Dendritic cell treated with granulocyte-macrophage colony-stimulating factor and Interleukin-4, amounts not matched to agents 40 ng/mL and 50 ng/mL, for 4 days (primary cell): ENCODE measurements around the gene OR51F2.
"Not testable (repeated sequence)": the region's sequence is repeated elsewhere in the genome, so short reads cannot be mapped to it uniquely, and the experiment has no call there.

Experiments
- H3K27ac Mint-ChIP-seq: one replicate; pipeline ENCODE4 v1.8.0; 2022; ENCODE audit warnings: mild to moderate bottlenecking, mixed read lengths
- H3K27me3 Mint-ChIP-seq: one replicate; pipeline ENCODE4 v1.8.0; 2022; ENCODE audit warnings: mild to moderate bottlenecking, mixed read lengths
- H3K36me3 Mint-ChIP-seq: one replicate; pipeline ENCODE4 v1.8.0; 2022; ENCODE audit warnings: low read depth, mixed read lengths
- H3K4me1 Mint-ChIP-seq: one replicate; pipeline ENCODE4 v1.8.0; 2022; ENCODE audit warnings: low read depth, mixed read lengths
- H3K4me3 Mint-ChIP-seq: one replicate; pipeline ENCODE4 v1.8.0; 2022; ENCODE audit warnings: mild to moderate bottlenecking, moderate library complexity, mixed read lengths
- H3K9me3 Mint-ChIP-seq: one replicate; pipeline ENCODE4 v1.8.0; 2022; ENCODE audit warnings: mixed read lengths
- intact Hi-C: fragments of 100-400 bp; cut with micrococcal nuclease; formaldehyde crosslinking; loops from one replicate; pipeline ENCODE4 v1.15.0; 2022

Gene OR51F2, protein sequence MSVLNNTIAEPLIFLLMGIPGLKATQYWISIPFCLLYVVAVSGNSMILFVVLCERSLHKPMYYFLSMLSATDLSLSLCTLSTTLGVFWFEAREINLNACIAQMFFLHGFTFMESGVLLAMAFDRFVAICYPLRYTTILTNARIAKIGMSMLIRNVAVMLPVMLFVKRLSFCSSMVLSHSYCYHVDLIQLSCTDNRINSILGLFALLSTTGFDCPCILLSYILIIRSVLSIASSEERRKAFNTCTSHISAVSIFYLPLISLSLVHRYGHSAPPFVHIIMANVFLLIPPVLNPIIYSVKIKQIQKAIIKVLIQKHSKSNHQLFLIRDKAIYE

GRCh38 chr11:4821021-4821420, at the start of gene OR51F2:
TSS of gene OR51F2 (plus strand) at chr11:4821321. CDS start at chr11:4821422, 101 bp downstream.
- intact Hi-C loops, result no loop called here
- Mint-ChIP-seq H3K4me1 (no peaks in the 10 kb centered on the region), H3K27me3 (no peaks in the 10 kb centered on the region), H3K9me3 (no peaks in the 10 kb centered on the region), H3K27ac (no peak within 1 kb of the TSS), H3K36me3 (no peaks in the 10 kb centered on the region), H3K4me3 (no peak within 1 kb of the TSS)

DNA sequence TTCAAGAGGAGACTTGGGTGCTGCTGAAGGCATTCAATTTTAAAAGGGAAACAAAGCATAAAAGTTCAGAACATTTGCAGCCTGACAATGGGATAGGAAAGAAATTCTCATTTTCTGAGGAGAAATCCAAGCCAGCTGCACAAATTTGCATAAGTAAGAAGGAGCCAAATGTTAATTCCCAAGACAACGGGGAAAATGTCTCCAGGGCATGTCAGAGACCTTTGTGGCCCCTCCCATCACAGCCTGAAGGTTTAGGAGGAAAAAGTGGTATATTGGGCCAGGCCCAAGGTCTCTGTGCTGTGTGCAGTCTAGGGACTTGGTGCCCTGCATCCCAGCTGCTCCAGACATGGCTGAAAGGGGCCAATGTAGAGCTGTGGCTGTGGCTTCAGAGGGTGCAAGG, 38.7 kb upstream of the OR51F2 start:
- Mint-ChIP-seq H3K9me3 (peaks cover 27% of the 10 kb centered on the region), H3K27me3 (no peaks in the 10 kb centered on the region), H3K4me3 (no peak overlapping the region), H3K4me1 (no peaks in the 10 kb centered on the region), H3K27ac (no peak overlapping the region), H3K36me3 (no peaks in the 10 kb centered on the region)
- intact Hi-C loops, result no loop called here

- Mint-ChIP-seq H3K27ac (no peak overlapping the region), H3K36me3 (no peaks in the 10 kb centered on the region), H3K4me1 (no peaks in the 10 kb centered on the region), H3K9me3 (no peaks in the 10 kb centered on the region), H3K27me3 (no peaks in the 10 kb centered on the region), H3K4me3 (no peak overlapping the region)
- intact Hi-C loops, result no loop called here
These were observed 23.9 kb upstream of the OR51F2 start for GRCh38 chr11:4797206-4797605.

DNA sequence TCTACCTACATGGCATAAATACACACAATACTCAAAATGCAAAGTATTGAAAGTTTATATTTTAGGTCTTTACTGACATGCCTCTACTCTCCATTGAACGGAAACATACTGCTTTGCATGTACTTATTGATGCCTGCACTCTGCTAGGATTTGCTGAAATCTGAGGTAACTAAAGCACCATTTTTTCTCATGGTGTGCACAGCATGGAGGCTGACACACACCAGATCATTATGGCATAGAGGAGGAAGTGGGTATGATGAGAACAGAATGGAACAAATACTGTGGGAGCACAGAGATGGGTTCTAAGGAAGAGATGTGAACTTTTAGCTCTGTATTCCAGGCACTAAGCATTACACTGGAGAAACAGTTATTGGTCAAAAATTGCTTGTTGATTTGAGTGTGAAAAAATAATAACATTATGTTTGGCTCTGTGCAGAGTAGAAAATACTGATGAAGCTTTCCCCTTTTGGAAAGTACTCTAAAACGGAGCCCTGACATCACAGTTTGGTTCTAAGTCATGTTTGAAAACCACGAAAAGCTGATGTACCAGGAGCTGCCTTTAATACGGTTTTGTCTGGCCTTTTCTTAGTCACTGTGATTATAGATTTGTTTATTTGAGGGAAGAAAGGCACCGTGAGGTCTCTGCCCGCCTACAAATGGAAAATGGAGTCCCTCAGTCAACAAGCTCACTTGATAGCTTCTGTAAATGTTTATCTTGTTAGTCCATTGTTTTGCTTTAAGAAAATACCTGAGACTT, 22.5 kb upstream of the OR51F2 start:
- H3K4me3 Mint-ChIP-seq, result no peak overlapping the region
- intact Hi-C loops, result no loop called here
- no peak overlapping the region for H3K27ac Mint-ChIP-seq
- H3K27me3 Mint-ChIP-seq, result no peaks in the 10 kb centered on the region
- H3K9me3 Mint-ChIP-seq, result no peaks in the 10 kb centered on the region
- no peaks in the 10 kb centered on the region for H3K4me1 Mint-ChIP-seq
- no peaks in the 10 kb centered on the region for H3K36me3 Mint-ChIP-seq

DNA sequence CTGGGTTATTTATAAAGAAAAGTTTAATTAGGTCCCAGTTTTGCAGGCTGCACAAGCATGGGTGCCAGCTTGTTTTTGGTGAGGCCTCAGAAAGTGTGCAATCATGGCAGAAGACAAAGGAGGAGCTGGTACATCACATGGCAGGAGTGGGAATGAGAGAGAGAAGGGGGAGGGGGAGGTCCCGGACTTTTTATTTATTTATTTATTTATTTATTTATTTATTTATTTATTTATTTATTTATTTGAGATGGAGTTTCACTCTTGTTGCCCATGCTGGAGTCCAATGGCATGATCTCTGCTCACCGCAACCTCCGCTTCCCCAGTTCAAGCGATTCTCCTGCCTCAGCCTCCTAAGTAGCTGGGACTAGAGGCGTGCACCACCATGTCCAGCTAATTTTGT, 19.8 kb upstream of the OR51F2 start:
- H3K4me1 Mint-ChIP-seq, H3K36me3 Mint-ChIP-seq, intact Hi-C loops, H3K27ac Mint-ChIP-seq, H3K9me3 Mint-ChIP-seq, H3K27me3 Mint-ChIP-seq, H3K4me3 Mint-ChIP-seq: not testable (repeated sequence)

DNA sequence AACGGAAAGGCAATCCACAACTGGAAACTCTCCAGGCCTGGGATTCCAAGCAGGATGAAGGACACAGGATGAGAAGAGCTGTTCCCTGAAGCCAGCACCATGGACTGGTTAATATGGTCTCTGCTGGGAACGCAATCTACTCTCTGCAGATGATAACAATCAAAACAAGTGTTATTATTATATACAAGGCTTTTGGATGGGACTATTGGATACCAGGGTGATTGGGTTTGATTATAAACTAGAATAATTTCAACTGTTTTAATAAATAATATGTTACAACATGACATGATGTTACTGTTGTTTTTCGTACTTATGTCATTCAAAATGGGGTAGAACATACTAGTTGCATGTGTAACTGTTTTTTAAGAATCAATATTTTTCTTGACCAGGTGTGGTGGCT, 16.8 kb upstream of the OR51F2 start, which contains the start of gene OR52R1:
TSS of gene OR52R1 (minus strand) at position 101 of the 400 bp plus-strand sequence. CDS start at position 101, 0 bp downstream.
- Mint-ChIP-seq H3K36me3 (no peaks in the 10 kb centered on the region), H3K4me1 (no peaks in the 10 kb centered on the region), H3K27ac (no peak within 1 kb of the TSS), H3K4me3 (no peak within 1 kb of the TSS), H3K9me3 (no peaks in the 10 kb centered on the region), H3K27me3 (no peaks in the 10 kb centered on the region)
- intact Hi-C loops, result no loop called here

DNA sequence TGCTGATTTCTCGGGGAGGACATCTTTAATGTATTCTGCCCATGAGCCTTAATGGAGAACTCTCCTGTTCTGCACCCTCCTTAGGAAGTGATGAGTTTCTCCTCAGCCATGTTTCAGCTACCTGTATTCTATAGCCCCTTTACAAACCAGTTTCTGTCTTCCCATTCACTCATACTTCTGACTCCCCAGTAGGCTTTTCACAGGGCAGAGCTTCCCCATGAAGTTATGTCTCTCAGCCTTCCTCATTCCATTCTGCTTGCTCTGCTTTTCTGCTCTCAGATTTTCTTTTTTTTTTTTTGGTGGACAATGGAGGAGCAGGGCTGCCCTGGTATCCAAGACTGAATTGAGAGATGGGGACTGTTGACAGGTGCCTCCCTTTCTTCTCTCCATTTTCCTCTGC, 12.6 kb upstream of the OR51F2 start:
- Mint-ChIP-seq H3K4me3 (no peak overlapping the region), H3K36me3 (no peaks in the 10 kb centered on the region), H3K27me3 (no peaks in the 10 kb centered on the region), H3K4me1 (no peaks in the 10 kb centered on the region), H3K27ac (no peak overlapping the region), H3K9me3 (no peaks in the 10 kb centered on the region)
- intact Hi-C loops, result no loop called here

DNA sequence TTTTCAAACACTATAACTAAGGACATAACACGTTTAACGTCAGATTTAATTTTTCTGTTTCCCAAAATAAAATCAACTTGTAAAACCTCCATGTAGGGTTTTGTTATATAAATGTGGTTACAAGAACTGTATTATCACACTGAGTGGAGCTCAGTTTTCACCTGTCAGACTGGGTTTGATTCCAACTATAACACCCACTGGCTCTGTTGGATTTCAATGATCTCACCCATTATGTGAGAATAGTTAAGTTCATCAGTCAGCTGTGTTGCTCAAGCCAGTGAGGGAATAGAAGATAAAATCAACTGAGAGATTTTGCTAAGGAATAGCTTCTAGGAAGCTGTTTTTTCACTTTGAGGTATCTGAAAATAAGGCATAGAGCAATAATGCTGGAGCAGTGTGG, 11.9 kb upstream of the OR51F2 start:
- Mint-ChIP-seq H3K4me1 (no peaks in the 10 kb centered on the region), H3K27ac (no peak overlapping the region), H3K4me3 (no peak overlapping the region), H3K36me3 (no peaks in the 10 kb centered on the region), H3K27me3 (no peaks in the 10 kb centered on the region), H3K9me3 (no peaks in the 10 kb centered on the region)
- intact Hi-C loops, result no loop called here

- Mint-ChIP-seq H3K4me1 (no peaks in the 10 kb centered on the region), H3K36me3 (no peaks in the 10 kb centered on the region), H3K27ac (no peak overlapping the region), H3K4me3 (no peak overlapping the region), H3K9me3 (no peaks in the 10 kb centered on the region), H3K27me3 (no peaks in the 10 kb centered on the region)
- intact Hi-C loops, result no loop called here
These were observed 4.0 kb downstream of the OR51F2 start for GRCh38 chr11:4825132-4825531.

DNA sequence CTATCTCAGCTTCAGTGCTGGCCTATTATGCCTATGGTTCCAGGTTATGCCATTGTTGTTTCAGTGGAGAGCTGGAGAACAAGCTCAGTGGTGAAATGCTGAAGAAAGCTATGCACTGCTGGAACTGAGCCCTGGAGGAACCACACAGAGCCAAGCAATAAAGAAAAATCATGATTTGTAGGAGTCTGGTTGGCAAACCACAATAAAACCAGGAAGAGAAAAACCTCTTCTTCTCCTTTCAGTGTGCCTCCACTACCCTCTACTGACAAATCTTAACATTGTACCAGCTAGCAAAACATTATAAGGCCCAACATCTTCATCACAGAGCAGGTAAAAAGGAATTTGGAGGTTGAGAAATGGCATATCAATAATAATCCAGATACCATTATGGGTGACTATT, 5.3 kb downstream of the OR51F2 start:
- intact Hi-C loops, result no loop called here
- Mint-ChIP-seq H3K4me3 (no peak overlapping the region), H3K27me3 (no peaks in the 10 kb centered on the region), H3K9me3 (no peaks in the 10 kb centered on the region), H3K27ac (no peak overlapping the region), H3K4me1 (no peaks in the 10 kb centered on the region), H3K36me3 (no peaks in the 10 kb centered on the region)

DNA sequence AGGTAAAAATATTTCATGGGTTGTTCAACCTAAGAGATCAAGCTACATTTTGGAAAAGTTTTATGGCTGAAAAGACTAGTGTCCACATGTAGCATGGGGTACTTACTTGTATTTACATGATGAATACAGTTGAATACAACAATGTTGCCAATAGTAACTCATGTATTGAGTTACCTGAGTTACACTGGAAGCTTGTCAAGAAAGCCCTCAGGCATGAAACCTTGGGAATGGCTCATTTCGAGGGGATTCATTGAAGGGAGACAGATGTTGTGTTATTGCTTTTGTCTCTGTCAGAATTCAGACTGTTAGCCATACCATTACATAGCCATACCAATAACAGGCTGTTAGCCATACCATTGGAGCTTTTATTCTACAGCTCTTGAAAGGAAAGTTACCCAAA, 9.2 kb downstream of the OR51F2 start:
- Mint-ChIP-seq H3K4me1 (no peaks in the 10 kb centered on the region), H3K27ac (no peak overlapping the region), H3K36me3 (no peaks in the 10 kb centered on the region), H3K9me3 (no peaks in the 10 kb centered on the region), H3K4me3 (no peak overlapping the region), H3K27me3 (no peaks in the 10 kb centered on the region)
- intact Hi-C loops, result no loop called here

DNA sequence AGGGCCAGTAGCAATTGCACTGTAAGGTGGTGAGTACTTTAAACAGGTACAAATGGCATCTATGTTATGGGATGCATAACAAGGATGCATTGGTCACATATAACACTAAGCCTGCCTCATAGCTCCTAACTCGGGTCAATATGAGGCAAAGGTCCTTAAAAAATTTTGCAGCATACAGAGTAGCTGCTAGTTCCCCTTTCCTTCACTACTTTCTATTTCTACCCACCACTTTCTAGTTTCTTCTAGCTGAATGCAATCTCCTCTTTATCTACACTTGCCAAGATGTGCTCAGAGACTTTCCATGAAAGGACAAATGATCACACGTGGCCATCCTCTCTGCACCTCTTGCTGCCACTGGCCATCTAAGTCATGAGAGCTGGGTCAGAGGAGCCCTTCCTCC, 9.8 kb downstream of the OR51F2 start:
- intact Hi-C loops, result no loop called here
- Mint-ChIP-seq H3K36me3 (no peaks in the 10 kb centered on the region), H3K4me1 (no peaks in the 10 kb centered on the region), H3K27me3 (no peaks in the 10 kb centered on the region), H3K9me3 (no peaks in the 10 kb centered on the region), H3K4me3 (no peak overlapping the region), H3K27ac (no peak overlapping the region)

GRCh38 chr11:4839851-4840549, 18.9 kb downstream of the OR51F2 start:
- intact Hi-C loops, result no loop called here
- no peaks in the 10 kb centered on the region for H3K36me3 Mint-ChIP-seq
- no peaks in the 10 kb centered on the region for H3K9me3 Mint-ChIP-seq
- no peaks in the 10 kb centered on the region for H3K4me1 Mint-ChIP-seq
- H3K27me3 Mint-ChIP-seq, result no peaks in the 10 kb centered on the region
- H3K27ac Mint-ChIP-seq, result no peak overlapping the region
- H3K4me3 Mint-ChIP-seq, result no peak overlapping the region

DNA sequence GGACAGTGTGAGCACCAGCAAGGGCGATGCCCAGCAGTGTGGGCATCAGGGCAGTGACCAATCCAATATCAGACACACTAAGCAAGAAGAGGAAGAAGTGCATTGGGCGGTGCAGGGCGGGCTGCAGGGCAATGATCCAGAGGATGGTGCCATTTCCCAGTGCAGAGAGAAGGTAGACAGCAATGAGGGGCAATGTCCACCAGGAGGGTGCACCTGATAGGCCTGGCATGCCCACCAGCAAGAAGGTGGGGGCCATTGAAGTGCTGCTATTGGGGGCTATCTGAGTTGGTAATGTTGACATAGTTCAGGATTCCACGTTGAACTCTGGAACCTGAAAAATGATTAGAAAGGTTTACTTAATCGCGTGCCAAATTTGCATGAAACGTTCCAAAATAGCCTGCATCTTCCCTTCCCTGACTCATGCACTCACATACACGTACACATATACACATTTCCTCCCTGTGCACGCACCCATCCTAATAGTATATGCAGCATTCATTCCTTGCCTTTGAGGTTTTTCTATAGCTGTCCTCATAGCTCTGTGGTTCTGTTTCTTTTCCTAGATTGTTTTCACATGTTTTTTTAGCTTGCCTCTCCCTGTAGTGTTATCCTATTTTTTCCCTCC, 27.9 kb downstream of the OR51F2 start, which contains the start of gene OR51S1:
TSS of gene OR51S1 (minus strand) at position 301 of the 625 bp plus-strand sequence. CDS start at position 301, 0 bp downstream.
- intact Hi-C loops, result no loop called here
- H3K9me3 Mint-ChIP-seq, result no peaks in the 10 kb centered on the region
- H3K4me3 Mint-ChIP-seq, result no peak within 1 kb of the TSS
- no peaks in the 10 kb centered on the region for H3K4me1 Mint-ChIP-seq
- no peak within 1 kb of the TSS for H3K27ac Mint-ChIP-seq
- H3K36me3 Mint-ChIP-seq, result no peaks in the 10 kb centered on the region
- no peaks in the 10 kb centered on the region for H3K27me3 Mint-ChIP-seq
